GM18508 (cell line): Measurements from ENCODE around the gene RMI2.

Experiments used
- ATAC-seq: cut with Tn5 transposase; IDR thresholded peaks from one replicate; pipeline ENCODE4 v1.9.1; 2021; ENCODE audit warnings: moderate number of reproducible peaks; ENCODE audit not compliant: insufficient read depth, unreplicated experiment

RMI2 gene

GRCh38 chr16:11309895-11310633 is 35.2 kb upstream of the RMI2 start:
- no peak for ATAC-seq

- ATAC-seq: no peak
These were observed 34.7 kb upstream of the RMI2 start for GRCh38 chr16:11310634-11310977.

- ATAC-seq: peak; percentile 35
These were observed 34.2 kb upstream of the RMI2 start for GRCh38 chr16:11310997-11311561.

GRCh38 chr16:11312718-11313492 is 32.4 kb upstream of the RMI2 start:
- ATAC-seq: no peak

- no peak for ATAC-seq
These were observed 31.6 kb upstream of the RMI2 start for GRCh38 chr16:11313493-11314308.

- ATAC-seq: no peak
These were observed 30.9 kb upstream of the RMI2 start for GRCh38 chr16:11314309-11314894.

GRCh38 chr16:11315510-11315909 is 29.7 kb upstream of the RMI2 start:
- ATAC-seq: no peak

GRCh38 chr16:11316331-11317015 is 28.8 kb upstream of the RMI2 start:
- ATAC-seq: no peak

- no peak for ATAC-seq
These were observed 26.4 kb upstream of the RMI2 start for GRCh38 chr16:11318817-11319216.

GRCh38 chr16:11319529-11320146 is 25.6 kb upstream of the RMI2 start:
- no peak for ATAC-seq

- no peak for ATAC-seq
These were observed 25.1 kb upstream of the RMI2 start for GRCh38 chr16:11320170-11320569.

- no peak for ATAC-seq
These were observed 23.6 kb upstream of the RMI2 start for GRCh38 chr16:11321662-11322061.

GRCh38 chr16:11322823-11323222 is 22.4 kb upstream of the RMI2 start:
- no peak for ATAC-seq

GRCh38 chr16:11323551-11324336 is 21.5 kb upstream of the RMI2 start:
- ATAC-seq: no peak

- no peak for ATAC-seq
These were observed 19.7 kb upstream of the RMI2 start for GRCh38 chr16:11325404-11326083.

- no peak for ATAC-seq
These were observed 19.0 kb upstream of the RMI2 start for GRCh38 chr16:11326084-11326736.

- ATAC-seq: no peak
These were observed 18.5 kb upstream of the RMI2 start for GRCh38 chr16:11326737-11327276.
